OCI-LY7 (cell line): ENCODE results near the gene PLSCR1. TPM values are rescaled to one million over a fixed set of nuclear protein-coding genes. Genes with fewer than 3 reads are reported as not detected.

Experiments
- BruUV-seq: library from RNA; stranded (reverse); fragments of 400-500 nt; replicated peaks from 2 replicates; lab custom pipeline; 2021; lab: Mats Ljungman, UMichigan
- CTCF ChIA-PET: fragments of 300-600 bp; sonication (Branson Sonifier 250); formaldehyde crosslinking; loops from one replicate; lab custom pipeline; 2022; ENCODE audit warnings: antibody characterized with exemption; ENCODE audit not compliant: unreplicated experiment; lab: Charles Lee
- POLR2A ChIA-PET: fragments of 300-600 bp; sonication (Branson Sonifier 250); formaldehyde crosslinking; loops from one replicate; lab custom pipeline; 2022; ENCODE audit warnings: antibody characterized with exemption; lab: Charles Lee
- DNase-seq: peaks from one replicate; pipeline ENCODE4 v3.0.0-alpha.2; 2015; ENCODE audit warnings: low spot score
- H2AFZ ChIP-seq: fragments of 200-600 bp; sonication (generic), shearing (Covaris generic); 2 replicates; pipeline ENCODE4 v1.6.1; 2014; ENCODE audit warnings: mild to moderate bottlenecking, antibody characterized with exemption, low read length, moderate library complexity
- H3K27ac ChIP-seq: fragments of 200-600 bp; sonication (generic); 2 replicates; pipeline ENCODE4 v1.5.1; 2014; ENCODE audit warnings: mixed run types, low read depth, mild to moderate bottlenecking, moderate library complexity, low read length, inconsistent platforms; ENCODE audit not compliant: poor library complexity, severe bottlenecking
- H3K36me3 ChIP-seq: fragments of 200-600 bp; sonication (generic); 2 replicates; pipeline ENCODE4 v1.6.1; 2014; ENCODE audit warnings: mild to moderate bottlenecking, antibody characterized with exemption, low read length, moderate library complexity, mixed read lengths; ENCODE audit not compliant: insufficient read depth
- H3K4me1 ChIP-seq: fragments of 200-600 bp; sonication (generic); 2 replicates; pipeline ENCODE4 v1.5.1; 2014; ENCODE audit warnings: mild to moderate bottlenecking, low read length; ENCODE audit not compliant: insufficient read depth, poor library complexity, severe bottlenecking
- H3K4me2 ChIP-seq: fragments of 200-600 bp; sonication (generic); 2 replicates; pipeline ENCODE4 v1.6.1; 2014; ENCODE audit warnings: mild to moderate bottlenecking, low read length
- H3K4me3 ChIP-seq: fragments of 200-600 bp; sonication (generic); 2 replicates; pipeline ENCODE4 v1.5.1; 2014; ENCODE audit warnings: mild to moderate bottlenecking, low read depth, low read length; ENCODE audit not compliant: poor library complexity, severe bottlenecking
- H3K79me2 ChIP-seq: fragments of 200-600 bp; sonication (generic); 2 replicates; pipeline ENCODE4 v1.6.1; 2016; ENCODE audit warnings: low read depth, mild to moderate bottlenecking, low read length, moderate library complexity, mixed read lengths; ENCODE audit not compliant: insufficient read depth
- H3K9me2 ChIP-seq: fragments of 200-600 bp; sonication (generic); 2 replicates; pipeline ENCODE4 v1.6.1; 2016; ENCODE audit warnings: mild to moderate bottlenecking, low read length, mixed read lengths; ENCODE audit not compliant: insufficient read depth
- H3K9me3 ChIP-seq: fragments of 200-600 bp; sonication (generic); 2 replicates; pipeline ENCODE4 v1.6.1; 2014; ENCODE audit warnings: mild to moderate bottlenecking, mixed run types, low read length, mixed read lengths
- H4K20me1 ChIP-seq: fragments of 200-600 bp; sonication (generic); 2 replicates; pipeline ENCODE4 v1.6.1; 2014; ENCODE audit warnings: mild to moderate bottlenecking, antibody characterized with exemption, low read length, moderate library complexity, mixed read lengths; ENCODE audit not compliant: insufficient read depth
- EZH2phosphoT487 ChIP-seq: fragments of 200-600 bp; sonication (generic); IDR thresholded peaks from 2 replicates; pipeline ENCODE4 v1.6.1; 2018; ENCODE audit warnings: low read depth, borderline replicate concordance, mild to moderate bottlenecking, mixed run types, antibody characterized with exemption, low read length, moderate library complexity, mixed read lengths
- intact Hi-C: fragments of 100-400 bp; cut with micrococcal nuclease; formaldehyde crosslinking; loops from one replicate; pipeline ENCODE4 v1.10.0; 2022; ENCODE audit not compliant: unreplicated experiment
- total RNA-seq, 2 experiments: library from RNA; depleted of rRNA in 1 of 2; stranded (reverse); fragments of >200 nt in 1 of 2; shearing (Covaris generic) in 1 of 2; gene quantifications; 2 replicates each; pipeline ENCODE4 v1.2.3, GENCODE V29; 2014 to 2022
- TF ChIP-seq, protein P1 (sequence below): fragments of 200-600 bp; sonication (generic); conservative IDR thresholded peaks from 2 replicates; pipeline ENCODE4 v1.5.1; 2014; ENCODE audit warnings: mild to moderate bottlenecking, antibody characterized with exemption, low read length, moderate library complexity, mixed read lengths

The PLSCR1 gene
- total RNA-seq, 2 experiments from 2014 or later, result 1.8 to 13.4 TPM

DNA sequence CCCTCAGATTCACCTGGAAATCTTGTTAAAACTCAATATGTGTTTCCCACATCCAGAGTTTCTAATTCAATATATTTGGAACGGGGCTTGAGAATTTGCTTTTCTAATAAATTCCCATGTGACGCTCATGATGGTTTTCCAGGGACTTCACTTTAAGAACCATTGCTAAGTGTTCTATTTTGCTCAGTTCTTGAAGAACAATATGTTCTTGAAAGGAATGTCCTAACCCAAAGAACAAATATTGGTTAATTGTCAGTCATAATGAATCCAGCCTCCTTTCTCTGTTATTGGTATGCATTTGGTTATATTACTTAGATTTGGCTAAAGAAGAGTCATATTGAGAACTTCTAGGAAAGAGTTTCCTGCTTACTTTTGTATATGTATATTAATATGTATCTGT, 70.7 kb downstream of the PLSCR1 start:
- CTCF ChIA-PET, result no interaction called here
- POLR2A ChIA-PET, result interaction anchor here (0.7 kb wide), 1 partner anchor 954 kb away, joined by 3 read pairs; no protein-coding TSS in a partner anchor

DNA sequence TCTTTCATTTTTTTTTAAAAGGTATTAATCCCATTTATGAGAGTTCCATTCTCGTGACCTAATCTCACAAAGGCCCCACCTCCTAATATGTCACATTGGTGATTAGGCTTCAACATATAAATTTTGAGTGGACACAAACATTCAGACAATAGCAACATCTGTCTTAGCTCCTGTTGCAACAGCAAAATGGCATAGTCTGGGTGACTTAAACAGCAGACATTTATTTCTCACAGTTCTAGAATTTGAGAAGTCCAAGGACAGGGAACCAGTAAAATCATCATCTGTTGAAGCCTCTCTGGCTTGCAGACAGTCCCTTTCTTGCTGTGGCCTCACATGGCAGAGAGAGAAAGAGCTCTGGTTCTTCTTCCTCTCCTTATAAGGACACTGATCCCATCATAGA, 71.8 kb downstream of the PLSCR1 start:
- ChIA-PET CTCF (no interaction called here), POLR2A (interaction anchor here (0.9 kb wide), 1 partner anchor 67 kb away, joined by 3 read pairs; no protein-coding TSS in a partner anchor)

More for the DNA sequence above, 70.7 kb downstream of the PLSCR1 start:
- no peak overlapping the region for H2AFZ ChIP-seq
- H3K9me3 ChIP-seq, result no peaks in the 10 kb centered on the region
- H3K9me2 ChIP-seq, result no peaks in the 10 kb centered on the region
- TF ChIP-seq EZH2phosphoT487, result no peak
- TF ChIP-seq, protein P1, sequence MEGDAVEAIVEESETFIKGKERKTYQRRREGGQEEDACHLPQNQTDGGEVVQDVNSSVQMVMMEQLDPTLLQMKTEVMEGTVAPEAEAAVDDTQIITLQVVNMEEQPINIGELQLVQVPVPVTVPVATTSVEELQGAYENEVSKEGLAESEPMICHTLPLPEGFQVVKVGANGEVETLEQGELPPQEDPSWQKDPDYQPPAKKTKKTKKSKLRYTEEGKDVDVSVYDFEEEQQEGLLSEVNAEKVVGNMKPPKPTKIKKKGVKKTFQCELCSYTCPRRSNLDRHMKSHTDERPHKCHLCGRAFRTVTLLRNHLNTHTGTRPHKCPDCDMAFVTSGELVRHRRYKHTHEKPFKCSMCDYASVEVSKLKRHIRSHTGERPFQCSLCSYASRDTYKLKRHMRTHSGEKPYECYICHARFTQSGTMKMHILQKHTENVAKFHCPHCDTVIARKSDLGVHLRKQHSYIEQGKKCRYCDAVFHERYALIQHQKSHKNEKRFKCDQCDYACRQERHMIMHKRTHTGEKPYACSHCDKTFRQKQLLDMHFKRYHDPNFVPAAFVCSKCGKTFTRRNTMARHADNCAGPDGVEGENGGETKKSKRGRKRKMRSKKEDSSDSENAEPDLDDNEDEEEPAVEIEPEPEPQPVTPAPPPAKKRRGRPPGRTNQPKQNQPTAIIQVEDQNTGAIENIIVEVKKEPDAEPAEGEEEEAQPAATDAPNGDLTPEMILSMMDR, result no peak
- H3K4me2 ChIP-seq, result no peak overlapping the region
- BruUV-seq, result no TSS peak
- intact Hi-C loops, result no loop called here
- no peaks in the 10 kb centered on the region for H4K20me1 ChIP-seq
- DNase-seq, result no peak
- no peaks in the 10 kb centered on the region for H3K79me2 ChIP-seq
- H3K27ac ChIP-seq, result no peak overlapping the region
- no peaks in the 10 kb centered on the region for H3K36me3 ChIP-seq
- H3K4me1 ChIP-seq, result peaks cover 12% of the 10 kb centered on the region
- H3K4me3 ChIP-seq, result no peak overlapping the region

DNA sequence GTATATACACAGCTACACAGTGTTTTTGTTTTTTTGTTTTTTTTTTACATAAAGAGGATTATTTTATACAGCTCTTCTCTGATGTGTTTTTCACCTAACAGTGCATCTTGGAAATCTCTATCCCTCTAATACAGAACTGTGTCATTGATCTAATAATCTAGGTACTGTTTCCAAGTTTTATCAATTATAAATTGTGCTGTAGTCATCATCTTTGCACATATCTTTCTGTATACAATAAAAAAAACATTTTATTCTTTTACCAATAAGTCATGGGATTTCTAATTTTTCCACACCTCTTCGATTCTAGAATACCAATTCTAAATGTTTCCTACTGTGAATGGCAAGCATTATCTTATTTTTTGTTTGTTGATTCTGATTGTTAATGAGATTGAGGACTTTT, 73.4 kb downstream of the PLSCR1 start:
- Histone ChIP-seq H2AFZ (no peak overlapping the region), H3K9me3 (no peaks in the 10 kb centered on the region), H3K4me2 (no peak overlapping the region), H3K79me2 (no peaks in the 10 kb centered on the region), H3K4me1 (peaks cover 16% of the 10 kb centered on the region), H3K36me3 (no peaks in the 10 kb centered on the region), H3K4me3 (no peak overlapping the region), H3K9me2 (no peaks in the 10 kb centered on the region), H3K27ac (no peak overlapping the region), H4K20me1 (no peaks in the 10 kb centered on the region)
- TF ChIP-seq, protein P1, result no peak
- TF ChIP-seq EZH2phosphoT487, result no peak
- ChIA-PET POLR2A (interaction anchor here (1.0 kb wide), 1 partner anchor 73 kb away, joined by 4 read pairs; no protein-coding TSS in a partner anchor), CTCF (no interaction called here)
- intact Hi-C loops, result no loop called here
- DNase-seq, result no peak
- BruUV-seq, result no TSS peak

More for the DNA sequence above, 71.8 kb downstream of the PLSCR1 start:
- Histone ChIP-seq H4K20me1 (no peaks in the 10 kb centered on the region), H3K4me3 (no peak overlapping the region), H3K9me2 (no peaks in the 10 kb centered on the region), H3K9me3 (no peaks in the 10 kb centered on the region), H3K4me1 (peaks cover 16% of the 10 kb centered on the region), H3K4me2 (no peak overlapping the region), H3K79me2 (no peaks in the 10 kb centered on the region), H3K27ac (no peak overlapping the region), H3K36me3 (no peaks in the 10 kb centered on the region), H2AFZ (no peak overlapping the region)
- BruUV-seq, result no TSS peak
- no peak for TF ChIP-seq EZH2phosphoT487
- TF ChIP-seq, protein P1, result no peak
- intact Hi-C loops, result no loop called here
- no peak for DNase-seq
